Muscle layer of duodenum (tissue), 2 donors: ENCODE data around the gene LRMDA.

ENCODE experiments used
- H3K27ac ChIP-seq: one replicate; pipeline ENCODE4 v1.7.0; 2013; ENCODE audit warnings: mild to moderate bottlenecking, low read length
- H3K27me3 ChIP-seq: one replicate; pipeline ENCODE4 v1.7.0; 2013; ENCODE audit warnings: low read depth, mild to moderate bottlenecking, control low read depth, low read length
- H3K36me3 ChIP-seq, 2 donors: one replicate each; pipeline ENCODE4 v1.7.0; 2013; ENCODE audit warnings: low read length in 2 of 2, control low read depth in 1 of 2, mild to moderate bottlenecking in 1 of 2; ENCODE audit not compliant: insufficient read depth in 2 of 2, control insufficient read depth in 1 of 2
- H3K4me1 ChIP-seq, 2 donors: one replicate each; pipeline ENCODE4 v1.7.0; 2013; ENCODE audit warnings: low read length in 2 of 2, mild to moderate bottlenecking in 2 of 2, control low read depth in 1 of 2, moderate library complexity in 1 of 2; ENCODE audit not compliant: insufficient read depth in 2 of 2, control insufficient read depth in 1 of 2
- H3K4me3 ChIP-seq, 2 donors: one replicate each; pipeline ENCODE4 v1.7.0; 2013; ENCODE audit warnings: low read length in 2 of 2, low read depth in 1 of 2, mild to moderate bottlenecking in 1 of 2
- H3K9me3 ChIP-seq, 2 donors: one replicate each; pipeline ENCODE4 v1.7.0; 2013; ENCODE audit warnings: low read length in 2 of 2, control low read depth in 1 of 2, mild to moderate bottlenecking in 1 of 2; ENCODE audit not compliant: control insufficient read depth in 1 of 2
- donor health status: healthy.

The LRMDA gene

DNA sequence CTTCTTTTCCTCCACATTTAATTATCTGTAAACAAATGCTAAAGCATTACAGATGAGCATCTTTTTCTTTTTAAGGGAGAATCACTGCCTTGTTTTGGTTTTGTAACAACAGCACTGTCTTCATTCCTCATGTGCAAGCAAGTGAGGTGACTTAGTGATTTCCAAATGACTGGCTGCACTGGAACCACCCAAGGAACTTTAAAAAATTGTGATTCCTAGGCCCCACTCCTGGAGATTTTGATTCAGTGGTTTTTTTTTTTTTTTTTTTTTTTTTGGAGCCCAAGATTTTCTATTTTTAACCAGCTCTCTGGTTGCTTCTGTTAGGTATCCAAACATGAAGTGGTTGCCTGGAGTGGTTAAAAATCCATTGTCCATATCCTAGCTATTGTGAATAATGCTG, 176.2 kb downstream of the LRMDA start:
- Histone ChIP-seq H3K9me3 (no peaks in the 10 kb centered on the region), H3K27ac (no peak overlapping the region), H3K36me3 (no peaks in the 10 kb centered on the region), H3K4me1 (peaks cover 9 to 15% of the 10 kb centered on the region in 2 donors), H3K4me3 (no peak overlapping the region), H3K27me3 (no peaks in the 10 kb centered on the region)

DNA sequence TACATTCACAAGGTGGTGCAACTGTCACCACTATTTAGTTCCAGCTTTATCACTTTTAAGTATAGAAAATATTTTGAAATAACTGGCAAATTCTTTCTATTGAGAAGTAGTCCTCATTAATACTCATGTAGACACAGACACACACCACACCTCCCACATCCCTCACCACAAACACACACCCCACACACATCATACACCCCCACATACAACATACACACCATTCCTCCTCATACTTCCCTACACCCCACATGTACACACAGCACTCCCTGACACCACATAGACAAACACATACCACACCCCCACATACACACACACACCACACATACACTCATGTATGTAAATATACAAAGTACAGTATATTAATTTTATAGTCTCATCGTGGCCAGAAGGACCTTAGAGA, 178.8 kb downstream of the LRMDA start:
- Histone ChIP-seq H3K9me3 (no peaks in the 10 kb centered on the region), H3K36me3 (no peaks in the 10 kb centered on the region), H3K27ac (no peak overlapping the region), H3K4me1 (peaks cover 25 to 35% of the 10 kb centered on the region in 2 donors), H3K4me3 (no peak overlapping the region), H3K27me3 (no peaks in the 10 kb centered on the region)

DNA sequence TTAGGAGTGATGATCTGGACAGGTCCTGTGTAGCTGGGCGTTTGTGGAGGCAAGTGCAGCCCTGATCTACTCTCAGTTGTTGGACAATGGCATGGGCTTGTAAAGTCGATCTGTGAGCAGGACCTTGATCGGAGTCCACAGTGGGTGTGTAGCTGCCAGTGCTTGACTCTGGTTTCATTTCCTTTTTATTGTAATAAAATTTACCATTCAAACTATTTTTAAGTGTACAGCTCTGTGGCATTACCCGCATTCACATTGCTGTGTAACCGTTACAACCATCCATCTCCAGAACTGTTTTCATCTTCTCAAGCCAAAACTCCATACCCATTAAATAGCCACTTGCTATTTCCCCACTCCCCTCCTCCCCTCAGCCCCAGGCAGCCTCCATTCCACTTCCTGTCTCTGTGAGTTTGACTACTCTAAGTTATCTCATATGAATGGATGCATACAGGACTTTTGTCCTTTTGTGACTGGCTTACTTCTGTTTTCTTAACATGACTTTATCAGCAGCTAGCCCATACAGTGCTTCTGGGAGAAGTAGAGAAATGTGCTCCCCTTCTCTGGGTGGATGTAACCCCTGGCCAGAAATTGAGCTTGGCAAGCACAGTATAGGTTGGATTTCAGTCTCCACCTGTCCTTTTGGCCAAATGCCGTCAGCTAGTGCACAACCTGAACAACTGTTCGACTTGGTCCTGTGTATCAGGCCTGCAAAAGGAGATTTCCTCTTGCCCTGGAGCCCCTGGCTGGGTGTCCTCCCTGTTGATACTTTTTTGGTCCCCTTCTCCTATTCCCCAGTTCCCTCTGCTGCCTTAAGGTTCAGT, 180.0 kb downstream of the LRMDA start:
- no peaks in the 10 kb centered on the region for H3K36me3 ChIP-seq
- no peaks in the 10 kb centered on the region for H3K27me3 ChIP-seq
- peak overlapping the region in 1 of 2 donors; percentile 7 for H3K4me3 ChIP-seq
- H3K27ac ChIP-seq = peak overlapping the region; percentile 10
- H3K4me1 ChIP-seq = peaks cover 25 to 31% of the 10 kb centered on the region in 2 donors
- no peaks in the 10 kb centered on the region for H3K9me3 ChIP-seq

DNA sequence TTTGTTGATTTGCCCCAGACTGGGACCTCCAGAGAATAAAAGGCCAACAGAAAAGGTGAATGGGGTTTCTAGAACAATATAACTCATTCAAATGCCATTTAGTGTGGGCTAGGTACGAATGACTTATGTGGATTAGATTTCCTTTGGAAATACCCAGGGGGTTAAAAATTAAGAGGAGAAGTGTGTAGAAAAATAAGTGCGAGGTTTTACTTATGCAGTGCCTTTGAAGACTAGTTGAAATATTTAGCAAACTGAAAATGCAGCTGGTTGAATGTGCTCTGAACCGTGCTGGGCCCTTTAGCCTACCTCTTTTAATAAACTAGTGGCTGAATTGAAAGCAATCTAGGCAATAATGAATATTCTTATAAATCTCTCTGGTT, 180.6 kb downstream of the LRMDA start:
- Histone ChIP-seq H3K27ac (peak overlapping the region; percentile 10), H3K4me1 (peaks cover 25 to 31% of the 10 kb centered on the region in 2 donors), H3K27me3 (no peaks in the 10 kb centered on the region), H3K9me3 (no peaks in the 10 kb centered on the region), H3K4me3 (peak overlapping the region in 1 of 2 donors; percentile 7), H3K36me3 (no peaks in the 10 kb centered on the region)

DNA sequence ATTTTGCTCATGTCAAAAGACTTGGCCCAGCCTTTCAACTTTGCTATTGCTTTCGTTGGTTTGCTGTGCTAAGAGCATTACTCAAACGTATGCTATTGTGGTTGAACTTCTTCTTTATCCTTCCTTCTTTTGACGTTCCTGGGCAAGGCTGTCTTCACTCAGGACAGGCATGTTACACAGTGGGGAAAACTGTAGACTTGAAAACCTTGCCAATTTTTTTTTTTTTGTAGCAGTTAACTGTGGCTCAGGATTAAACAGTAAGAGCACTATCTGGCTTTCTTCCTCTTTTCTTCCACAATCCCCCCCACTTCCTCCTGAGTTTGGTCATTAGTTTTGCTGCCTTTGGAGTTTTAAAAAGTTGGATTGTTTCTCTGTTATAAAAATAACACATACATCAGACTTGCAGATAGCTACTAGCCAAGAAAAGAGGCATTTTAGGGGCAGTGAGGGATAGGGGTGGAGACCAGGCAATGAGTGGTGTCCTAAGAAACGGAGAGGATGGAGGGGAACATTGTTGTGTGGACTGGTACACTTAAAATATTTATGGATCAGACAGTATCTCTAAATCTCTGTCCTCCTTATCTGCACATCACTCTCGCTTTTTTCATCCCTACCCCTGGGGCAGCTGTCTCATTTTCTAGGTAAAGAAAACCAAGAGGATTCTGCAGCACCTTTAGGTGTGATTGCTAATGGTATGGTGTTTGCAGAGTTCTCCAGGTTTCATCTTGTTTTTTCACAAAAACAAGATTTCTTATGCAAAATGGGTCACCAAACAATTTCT, 181.7 kb downstream of the LRMDA start:
- H3K4me3 ChIP-seq = no peak overlapping the region
- peak overlapping the region; percentile 10 for H3K27ac ChIP-seq
- no peaks in the 10 kb centered on the region for H3K27me3 ChIP-seq
- H3K9me3 ChIP-seq = no peaks in the 10 kb centered on the region
- H3K36me3 ChIP-seq = no peaks in the 10 kb centered on the region
- H3K4me1 ChIP-seq = peaks cover 25 to 31% of the 10 kb centered on the region in 2 donors

DNA sequence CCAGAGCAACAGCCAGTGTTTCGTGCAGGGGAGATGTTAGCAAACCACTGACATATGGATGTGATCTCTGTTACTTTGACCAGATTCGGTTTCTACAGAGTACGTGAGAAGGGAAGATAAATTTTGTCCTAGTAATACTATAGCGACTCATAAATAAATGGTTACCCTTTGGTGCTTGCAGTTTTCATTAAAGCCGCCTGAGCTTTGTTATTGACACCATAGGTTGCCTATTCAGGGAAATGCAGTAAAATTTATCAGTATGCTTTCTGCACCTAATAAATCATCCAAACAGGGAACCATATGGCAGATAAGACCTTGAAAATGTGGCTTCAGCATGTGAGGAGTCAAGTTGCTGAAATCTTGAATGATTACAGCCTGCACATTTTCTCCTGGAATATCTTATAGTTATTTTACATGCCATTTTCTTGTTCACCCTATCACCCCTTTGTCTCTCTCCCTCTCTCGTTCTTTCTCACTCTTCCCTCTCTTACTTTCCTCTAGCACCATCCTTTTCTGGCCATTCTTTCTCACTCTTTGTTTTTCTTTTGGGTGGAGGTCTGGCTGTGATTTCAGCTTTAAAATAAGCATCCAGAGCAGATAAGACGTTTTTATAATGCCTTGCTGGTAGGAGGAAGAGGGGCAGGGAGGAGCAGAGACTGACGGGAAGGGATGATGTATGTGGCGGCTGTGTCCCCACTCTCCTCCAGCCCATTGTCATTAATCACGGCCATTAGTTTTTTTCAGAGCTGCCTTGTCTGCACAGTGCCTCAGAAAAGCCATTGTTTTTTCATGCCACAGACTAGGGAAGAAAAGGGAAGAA, 182.5 kb downstream of the LRMDA start:
- H3K36me3 ChIP-seq = no peaks in the 10 kb centered on the region
- H3K9me3 ChIP-seq = no peaks in the 10 kb centered on the region
- H3K27me3 ChIP-seq = no peaks in the 10 kb centered on the region
- H3K27ac ChIP-seq = peak overlapping the region; percentile 10
- H3K4me3 ChIP-seq = no peak overlapping the region
- peaks cover 25 to 31% of the 10 kb centered on the region in 2 donors for H3K4me1 ChIP-seq

DNA sequence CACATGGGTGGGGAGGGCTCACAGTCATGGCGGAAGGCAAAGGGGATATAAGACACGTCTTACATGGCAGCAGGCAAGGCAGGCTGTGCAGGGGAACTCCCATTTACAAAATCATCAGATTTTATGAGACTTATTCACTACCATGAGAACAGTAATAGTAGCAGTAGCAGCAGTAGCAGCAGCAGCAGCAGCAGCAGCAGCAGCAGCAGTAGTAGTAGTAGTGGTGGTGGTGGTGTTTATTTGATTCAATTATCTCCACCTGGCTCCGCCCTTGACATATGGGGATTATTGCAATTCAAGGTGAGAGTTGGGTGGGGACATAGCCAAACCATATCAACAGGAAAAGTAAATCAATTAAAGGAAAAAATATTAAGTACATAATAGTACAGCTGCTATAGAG, 184.7 kb downstream of the LRMDA start:
- H3K9me3 ChIP-seq = no peaks in the 10 kb centered on the region
- no peak overlapping the region for H3K27ac ChIP-seq
- no peak overlapping the region for H3K4me3 ChIP-seq
- H3K4me1 ChIP-seq = peaks cover 25 to 31% of the 10 kb centered on the region in 2 donors
- no peaks in the 10 kb centered on the region for H3K27me3 ChIP-seq
- no peaks in the 10 kb centered on the region for H3K36me3 ChIP-seq

DNA sequence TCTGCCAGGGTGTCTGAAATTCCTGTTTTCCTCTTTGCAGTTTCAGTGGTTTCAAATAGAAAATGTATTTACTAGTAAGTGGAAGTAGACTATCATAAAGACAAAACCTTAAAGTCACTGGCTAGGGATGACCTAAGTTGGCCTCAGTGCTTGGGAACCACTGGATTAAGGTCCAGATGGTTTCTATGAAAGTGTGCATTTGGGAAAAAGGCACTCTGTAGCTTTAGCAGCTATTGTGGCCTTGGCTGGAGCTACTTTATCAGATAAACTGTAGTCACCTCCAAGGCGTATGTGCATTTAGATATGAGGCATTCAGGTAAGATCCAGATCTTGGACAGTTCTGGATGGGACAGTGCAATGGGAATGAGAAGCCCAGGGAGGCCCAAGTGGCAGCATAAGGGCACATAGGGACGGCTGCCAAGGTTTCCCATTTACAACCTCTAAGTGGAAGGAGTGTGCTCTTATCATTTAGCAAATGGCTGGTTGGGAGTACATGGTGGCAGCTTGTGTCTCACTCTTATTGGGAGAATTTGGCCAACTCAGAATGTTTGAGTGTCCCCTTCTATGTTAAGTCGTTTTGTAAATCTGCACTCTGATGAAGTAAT, 185.6 kb downstream of the LRMDA start:
- peaks cover 18 to 24% of the 10 kb centered on the region in 2 donors for H3K4me1 ChIP-seq
- no peaks in the 10 kb centered on the region for H3K9me3 ChIP-seq
- H3K36me3 ChIP-seq = no peaks in the 10 kb centered on the region
- H3K27me3 ChIP-seq = no peaks in the 10 kb centered on the region
- H3K4me3 ChIP-seq = no peak overlapping the region
- H3K27ac ChIP-seq = no peak overlapping the region

DNA sequence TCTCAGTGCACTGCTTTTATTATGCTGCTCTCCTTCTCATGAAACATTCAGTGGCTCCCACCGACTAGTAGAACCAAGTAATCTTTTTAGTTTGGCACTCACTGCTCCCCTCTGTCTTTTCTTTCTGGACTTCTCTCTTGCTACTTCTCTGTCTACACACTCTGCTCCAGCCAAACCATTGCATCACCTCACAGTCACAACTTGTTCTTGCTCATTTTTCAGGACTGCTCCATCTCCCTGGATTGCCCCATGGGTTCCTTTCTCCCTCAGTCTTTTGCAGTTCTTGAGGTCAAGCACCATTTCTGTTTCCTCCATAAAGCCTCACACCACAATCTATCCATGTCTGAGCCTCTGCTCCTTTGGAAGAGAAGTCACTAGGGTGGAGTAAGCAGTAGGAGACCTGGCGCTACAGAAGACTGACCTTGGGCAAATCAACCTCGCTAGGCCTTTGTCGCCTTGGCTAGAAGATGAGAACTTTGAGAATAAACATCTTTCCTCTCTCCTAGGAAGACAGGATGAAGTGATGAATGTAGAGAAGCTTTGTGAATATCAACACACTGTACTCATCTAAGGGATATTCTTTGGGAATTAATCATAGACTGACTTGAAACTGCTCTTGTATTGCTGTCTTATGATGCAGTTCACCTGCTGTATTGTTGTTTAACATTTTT, 186.2 kb downstream of the LRMDA start:
- Histone ChIP-seq H3K36me3 (no peaks in the 10 kb centered on the region), H3K4me1 (peaks cover 17 to 26% of the 10 kb centered on the region in 2 donors), H3K4me3 (no peak overlapping the region), H3K9me3 (no peaks in the 10 kb centered on the region), H3K27ac (no peak overlapping the region), H3K27me3 (no peaks in the 10 kb centered on the region)

DNA sequence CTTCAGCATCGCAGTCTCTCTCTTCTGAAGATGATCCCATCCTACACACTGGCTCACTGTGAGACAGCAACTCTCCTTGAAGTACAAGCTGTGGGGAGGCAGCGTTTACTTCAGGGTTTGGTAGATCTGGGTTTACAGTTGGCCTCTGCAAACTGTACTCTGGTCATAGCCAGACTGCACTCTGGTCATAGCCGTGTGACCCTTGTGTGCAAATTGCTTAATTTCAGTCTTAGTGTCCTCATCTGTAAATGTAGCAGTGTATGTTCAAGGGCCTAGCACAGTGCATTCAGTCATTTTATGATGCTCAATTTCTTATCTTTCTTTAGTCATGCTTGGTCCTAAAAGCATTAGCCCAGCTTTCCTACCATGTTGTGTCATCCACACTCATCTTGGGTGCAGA, 188.2 kb downstream of the LRMDA start:
- no peaks in the 10 kb centered on the region for H3K36me3 ChIP-seq
- H3K9me3 ChIP-seq = no peaks in the 10 kb centered on the region
- H3K4me1 ChIP-seq = peaks cover 0 to 12% of the 10 kb centered on the region in 2 donors
- no peaks in the 10 kb centered on the region for H3K27me3 ChIP-seq
- H3K27ac ChIP-seq = no peak overlapping the region
- no peak overlapping the region for H3K4me3 ChIP-seq
